Motor neuron (in vitro differentiated cells): ENCODE data around the gene RALGAPA2. TPM values are rescaled to one million over a fixed set of nuclear protein-coding genes. Genes with fewer than 3 reads are reported as not detected.

Experiments
- ATAC-seq, 8 experiments: fragments of 200-7000 bp; cut with Tn5 transposase; replicated peaks in 6 of 8; 2 replicates each; pipeline ENCODE4 v1.8.0; 2021; ENCODE audit warnings: mild to moderate bottlenecking in 8 of 8, moderate library complexity in 8 of 8
- H3K27ac ChIP-seq, 2 donors: fragments of 250-450 bp; sonication (Bioruptor Pico); 2 replicates each; pipeline ENCODE4 v1.9.0; 2021; ENCODE audit warnings: antibody characterized with exemption in 2 of 2, mild to moderate bottlenecking in 2 of 2, moderate library complexity in 1 of 2
- H3K4me1 ChIP-seq, 2 donors: fragments of 250-450 bp; sonication (Bioruptor Pico); replicated peaks in 1 of 2; 2 replicates each; pipeline ENCODE4 v1.6.1; 2021; ENCODE audit warnings: antibody characterized with exemption in 2 of 2, mild to moderate bottlenecking in 2 of 2, moderate library complexity in 1 of 2
- H3K4me3 ChIP-seq, 5 donors: fragments of 250-450 bp; sonication (Bioruptor Pico); 2 replicates each; pipeline ENCODE4 v1.9.0; 2021; ENCODE audit warnings: antibody characterized with exemption in 5 of 5, mild to moderate bottlenecking in 5 of 5, moderate library complexity in 4 of 5
- WGBS, 10 experiments: fragments of 450-650 bp; shearing (Covaris generic); methylation state at CpG; one replicate each; pipeline ENCODE4 v1.0.0; 2022; 5-methylcytosine and 5-hydroxymethylcytosine counted together
- in situ Hi-C, 9 experiments: fragments of 400-800 bp; cut with MboI; loops; one replicate each; pipeline ENCODE4 v1.15.0; 2021; ENCODE audit warnings: low sequenced_read_pairs in 9 of 9, low pct_unique_long_range_greater_than_20kb in 2 of 9; ENCODE audit not compliant: unreplicated experiment in 9 of 9
- total RNA-seq, 8 experiments: library from RNA; unstranded; fragments of 300-600 nt; gene quantifications; 2 replicates each; pipeline versions ENCODE4 v1.2.3 to v1.2.4, GENCODE V29; 2022

Gene RALGAPA2
- total RNA-seq, 8 experiments from 2014 or later = 10.7 to 67.4 (median 20.2) TPM

DNA sequence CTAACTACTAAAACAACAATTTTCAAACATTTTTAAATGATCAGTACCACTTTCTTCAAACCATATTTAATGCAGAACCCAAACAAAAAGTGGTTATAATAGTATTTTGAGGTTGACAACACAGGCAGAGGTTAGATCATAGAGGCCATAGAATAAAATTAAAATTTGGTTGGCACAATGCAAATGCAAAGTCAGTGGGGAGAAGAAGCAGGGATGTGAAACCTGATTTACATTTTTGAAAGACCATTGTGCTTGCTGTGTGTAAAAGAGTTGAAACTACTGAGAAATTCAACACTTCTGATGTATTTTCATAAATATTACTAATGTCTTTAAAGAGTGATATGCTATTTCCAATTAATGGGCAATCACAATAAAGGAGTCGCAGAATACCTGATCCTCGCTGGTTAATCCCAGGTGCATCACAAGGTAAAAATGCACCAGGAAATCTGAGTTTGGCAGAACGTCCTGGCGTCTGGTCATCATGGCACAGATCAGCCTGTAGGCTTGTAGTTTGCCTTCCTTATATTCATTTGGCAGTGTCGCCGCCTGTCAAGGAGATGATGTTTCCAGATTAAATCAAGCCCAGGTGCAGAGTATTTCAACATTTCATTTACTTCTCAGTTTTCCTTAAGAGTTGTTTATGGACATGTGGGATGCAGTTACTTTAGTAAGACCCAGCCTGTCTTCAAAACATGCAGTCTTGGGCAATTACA is 141.2 kb downstream of the RALGAPA2 start:
- H3K27ac ChIP-seq = no peak overlapping the region
- no peaks in the 10 kb centered on the region for H3K4me1 ChIP-seq
- H3K4me3 ChIP-seq = no peak overlapping the region
- WGBS, 10 experiments = 80 to 97% (median 90%) methylated on average over 4 to 6 of the region's 6 CpGs; no CpG with 5 or more reads in 1 of the 10 experiments
- in situ Hi-C loops = loop anchor here in 6 of 9 experiments (25.0 kb wide), 2 partner anchors 209 to 484 kb away; partner anchors contain the start of gene INSM1 (in 6 of the 6)
- no peak for ATAC-seq

DNA sequence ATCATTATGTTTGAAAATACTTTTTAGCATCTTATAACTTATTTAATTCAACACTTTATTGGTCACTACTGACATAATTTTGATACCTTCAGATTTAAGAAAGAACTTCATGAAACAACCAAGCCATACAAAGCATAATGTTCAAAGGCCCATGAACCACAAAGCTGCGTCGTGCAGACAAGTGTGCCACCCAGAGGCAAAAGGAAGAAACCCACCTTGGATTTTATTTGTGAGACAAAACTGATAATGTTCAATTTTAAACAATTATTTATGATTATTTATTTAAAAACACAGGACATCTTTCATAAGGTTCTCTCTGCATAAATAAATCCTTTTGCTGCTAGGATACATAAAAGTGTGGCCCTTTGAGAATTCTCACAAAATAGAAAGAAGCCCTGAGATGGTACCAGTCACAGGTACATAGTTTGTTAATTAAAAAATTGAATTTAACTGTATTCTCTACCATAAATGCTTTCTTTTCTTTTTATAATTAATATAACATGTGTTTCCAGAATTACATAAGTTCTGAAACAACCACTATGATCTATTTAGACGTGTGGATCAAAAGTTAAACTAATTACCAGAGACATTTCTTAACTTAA is 143.7 kb downstream of the RALGAPA2 start:
- 4 to 56% (median 21%) methylated on average over 1 to 3 of the region's 3 CpGs; no CpG with 5 or more reads in 1 of the 10 experiments for WGBS, 10 experiments
- no peaks in the 10 kb centered on the region for H3K4me1 ChIP-seq
- ATAC-seq = peak in 2 of 8 experiments; percentile 35 to 45
- in situ Hi-C loops = loop anchor here in 6 of 9 experiments (25.0 kb wide), 2 partner anchors 206 to 481 kb away; partner anchors contain the start of gene INSM1 (in 6 of the 6)
- H3K4me3 ChIP-seq = no peak overlapping the region
- H3K27ac ChIP-seq = no peak overlapping the region

DNA sequence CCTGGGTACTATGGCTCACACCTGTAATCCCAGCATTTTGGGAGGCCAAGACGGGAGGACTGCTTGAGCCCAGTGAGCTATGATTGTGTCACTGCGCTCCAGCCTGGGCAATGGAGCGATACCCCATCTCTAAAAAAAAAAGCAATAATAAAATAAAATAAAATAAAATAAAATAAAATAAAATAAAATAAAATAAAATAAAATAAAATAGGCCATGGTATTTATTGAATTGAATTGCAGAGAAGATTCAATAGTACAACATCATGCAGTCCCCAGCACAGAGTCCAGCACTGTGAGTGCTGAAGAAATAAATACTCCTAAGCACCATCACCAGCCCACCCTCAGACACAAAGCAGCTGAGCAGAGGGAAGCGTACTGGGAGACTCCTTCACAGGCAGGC is 144.7 kb downstream of the RALGAPA2 start:
- in situ Hi-C loops = loop anchor here in 6 of 9 experiments (25.0 kb wide), 2 partner anchors 205 to 480 kb away; partner anchors contain the start of gene INSM1 (in 6 of the 6)
- Histone ChIP-seq H3K4me1 (no peaks in the 10 kb centered on the region), H3K4me3 (no peak overlapping the region), H3K27ac (no peak overlapping the region)
- no peak for ATAC-seq
- WGBS, 10 experiments = 93 to 100% (median 100%) methylated on average over 1 to 4 of the region's 4 CpGs; no CpG with 5 or more reads in 1 of the 10 experiments

DNA sequence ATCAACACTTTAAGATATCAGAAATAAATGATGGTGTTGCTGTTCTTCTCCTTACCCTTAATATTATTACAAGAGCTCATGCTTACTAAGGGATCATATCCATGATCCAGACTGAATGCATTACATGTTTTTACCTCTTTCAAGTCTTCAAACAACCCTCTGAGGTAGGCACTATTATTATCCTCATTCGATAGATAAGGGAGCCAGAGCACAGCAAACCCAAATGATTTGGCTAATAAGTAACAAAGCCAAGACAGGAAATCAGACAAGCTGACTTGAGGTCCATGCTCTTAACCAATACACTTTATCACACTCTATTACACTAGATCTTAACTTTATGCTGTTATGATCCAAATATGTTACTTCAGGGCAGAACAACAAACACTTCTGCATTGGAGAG is 145.9 kb downstream of the RALGAPA2 start:
- WGBS, 10 experiments = 40 to 83% (median 71%) methylated on average over 1 of the region's 1 CpG; no CpG with 5 or more reads in 3 of the 10 experiments
- no peak for ATAC-seq
- in situ Hi-C loops = loop anchor here in 6 of 9 experiments (25.0 kb wide), 2 partner anchors 204 to 479 kb away; partner anchors contain the start of gene INSM1 (in 6 of the 6)
- no peak overlapping the region for H3K27ac ChIP-seq
- no peak overlapping the region for H3K4me3 ChIP-seq
- no peaks in the 10 kb centered on the region for H3K4me1 ChIP-seq

DNA sequence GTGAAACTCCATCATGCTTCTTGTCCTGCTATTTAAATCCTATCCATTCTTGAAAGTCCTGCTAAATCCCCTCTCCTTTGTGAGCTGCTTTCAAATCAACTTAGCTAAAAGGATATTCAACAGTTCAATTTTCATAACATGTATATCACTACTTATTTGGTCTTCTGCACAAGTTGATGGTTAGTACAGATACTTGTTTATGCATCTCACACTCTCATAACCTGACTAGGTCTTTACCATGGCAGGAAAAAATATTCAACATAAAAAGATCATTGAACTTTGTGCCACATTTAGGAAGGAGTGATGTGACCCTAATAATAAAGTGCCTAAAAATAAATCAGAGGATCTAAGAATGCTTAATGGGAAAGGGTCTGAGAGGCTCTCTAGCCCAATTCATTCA is 148.2 kb downstream of the RALGAPA2 start:
- ATAC-seq = no peak
- in situ Hi-C loops = loop anchor here in 6 of 9 experiments (25.0 kb wide), 2 partner anchors 202 to 477 kb away; partner anchors contain the start of gene INSM1 (in 6 of the 6)
- no peaks in the 10 kb centered on the region for H3K4me1 ChIP-seq

DNA sequence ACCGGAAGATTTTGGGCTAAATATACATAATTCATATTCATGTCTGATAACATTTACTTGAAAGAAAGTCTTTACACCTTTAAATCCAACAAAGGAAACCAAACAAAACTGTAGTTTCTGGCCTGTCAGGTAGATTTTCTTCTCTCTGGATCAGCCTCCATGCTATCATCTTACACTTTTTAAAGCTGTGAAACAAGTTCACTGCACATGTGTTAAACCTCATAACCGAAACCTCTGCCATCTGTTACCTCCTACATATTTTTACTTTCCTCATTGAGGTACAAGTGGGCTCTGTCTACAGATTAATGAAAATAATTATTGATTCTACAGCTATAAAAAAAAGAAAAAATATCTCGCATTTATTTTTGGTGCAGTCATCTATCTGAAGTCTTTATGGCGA is 149.9 kb downstream of the RALGAPA2 start:
- ATAC-seq = no peak
- in situ Hi-C loops = loop anchor here in 6 of 9 experiments (25.0 kb wide), 2 partner anchors 200 to 475 kb away; partner anchors contain the start of gene INSM1 (in 6 of the 6)
- no peak overlapping the region for H3K27ac ChIP-seq
- no peaks in the 10 kb centered on the region for H3K4me1 ChIP-seq
- WGBS, 10 experiments = 80 to 100% (median 93%) methylated on average over 1 to 4 of the region's 4 CpGs
- H3K4me3 ChIP-seq = no peak overlapping the region

More for the DNA sequence above, 148.2 kb downstream of the RALGAPA2 start:
- Histone ChIP-seq H3K27ac (no peak overlapping the region), H3K4me3 (no peak overlapping the region)

DNA sequence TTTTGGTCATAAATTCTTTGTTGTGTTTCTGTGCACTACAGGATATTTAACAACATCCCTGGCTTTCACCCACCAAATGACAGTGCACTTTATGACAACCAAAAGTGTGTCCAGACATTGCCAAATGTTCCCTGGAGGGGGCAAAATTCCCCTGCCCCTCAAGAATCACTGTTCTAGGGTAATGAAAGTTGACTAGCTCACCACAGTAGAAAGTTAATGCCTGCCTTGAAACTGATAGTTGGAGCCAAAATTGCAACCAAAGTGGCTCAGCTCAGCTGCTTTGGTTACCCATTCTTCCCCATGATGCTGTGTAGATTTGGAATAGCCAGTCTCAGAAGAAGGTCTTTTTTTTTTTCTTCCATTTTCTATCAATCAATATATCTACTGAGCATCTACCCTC is 150.6 kb downstream of the RALGAPA2 start:
- in situ Hi-C loops = loop anchor here in 6 of 9 experiments (25.0 kb wide), 2 partner anchors 200 to 475 kb away; partner anchors contain the start of gene INSM1 (in 6 of the 6)
- ATAC-seq = no peak

DNA sequence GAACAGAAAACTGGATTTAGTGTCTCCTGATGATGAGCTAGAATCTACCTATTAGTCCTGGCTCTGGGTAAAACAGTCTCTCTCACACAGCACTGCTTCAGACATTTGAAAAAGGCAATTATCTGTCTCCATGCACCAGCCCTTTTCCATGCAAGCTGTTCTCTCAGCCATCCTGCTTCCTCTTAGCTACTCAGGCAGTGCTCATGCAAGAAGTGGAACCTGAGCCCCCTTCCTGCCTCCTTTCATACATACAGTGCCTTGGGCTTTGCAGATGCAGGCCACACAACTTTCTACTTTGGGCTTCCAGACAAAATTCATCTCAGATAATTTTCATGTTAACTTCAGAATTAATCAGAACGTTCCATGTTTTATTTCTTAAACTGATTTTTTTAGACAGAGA is 151.3 kb downstream of the RALGAPA2 start:
- no peak overlapping the region for H3K27ac ChIP-seq
- no peak overlapping the region for H3K4me3 ChIP-seq
- ATAC-seq = peak in 1 of 8 experiments; percentile 24
- WGBS, 10 experiments = 22 to 93% (median 83%) methylated on average over 1 of the region's 1 CpG
- in situ Hi-C loops = loop anchor here in 6 of 9 experiments (25.0 kb wide), 2 partner anchors 199 to 474 kb away; partner anchors contain the start of gene INSM1 (in 6 of the 6)
- H3K4me1 ChIP-seq = no peaks in the 10 kb centered on the region

More for the DNA sequence above, 150.6 kb downstream of the RALGAPA2 start:
- Histone ChIP-seq H3K4me3 (no peak overlapping the region), H3K27ac (no peak overlapping the region), H3K4me1 (no peaks in the 10 kb centered on the region)

DNA sequence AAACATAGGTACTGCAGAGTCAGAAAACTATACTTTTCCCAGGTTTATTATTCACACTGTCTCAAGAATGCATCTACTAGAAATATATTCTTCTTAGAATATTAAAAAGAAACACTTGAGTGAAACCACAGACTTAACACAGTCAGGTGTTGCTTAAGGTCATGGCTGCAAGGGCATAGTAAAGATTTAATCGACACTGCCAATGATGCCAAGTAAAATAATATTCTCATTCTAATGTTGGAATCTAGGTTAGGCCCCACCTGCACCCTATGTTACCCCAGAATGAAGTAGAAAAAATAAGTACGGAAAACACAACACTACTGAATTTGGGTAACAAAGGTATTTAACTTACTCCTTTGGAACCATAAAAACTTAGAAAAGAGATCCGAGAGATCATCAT is 155.0 kb downstream of the RALGAPA2 start:
- no peak for ATAC-seq
- WGBS, 10 experiments = 60 to 100% (median 100%) methylated on average over 2 to 3 of the region's 3 CpGs; no CpG with 5 or more reads in 1 of the 10 experiments
- no peak overlapping the region for H3K27ac ChIP-seq

DNA sequence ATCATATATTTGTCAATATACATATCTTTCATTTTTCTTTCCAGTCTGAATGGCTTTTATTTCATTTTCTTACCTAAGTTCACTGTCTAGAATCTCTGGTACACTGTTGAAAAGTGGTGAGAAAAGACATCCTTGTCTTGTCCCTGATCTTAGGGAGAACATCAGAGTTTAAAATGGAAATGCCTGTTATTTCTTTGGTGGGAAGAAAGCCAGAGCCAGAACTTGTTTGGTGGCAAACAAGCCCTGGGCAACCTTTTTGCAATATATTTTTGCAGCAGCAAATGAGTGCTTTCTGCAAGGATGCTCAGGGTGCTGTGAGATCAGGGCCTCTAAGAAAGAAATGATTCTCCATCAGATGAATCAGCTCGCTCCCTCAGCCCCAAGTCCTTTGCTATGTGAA is 156.6 kb downstream of the RALGAPA2 start:
- H3K4me3 ChIP-seq = no peak overlapping the region
- WGBS, 10 experiments = 60 to 100% (median 92%) methylated on average over 1 of the region's 1 CpG; no CpG with 5 or more reads in 2 of the 10 experiments
- no peak overlapping the region for H3K27ac ChIP-seq
- in situ Hi-C loops = loop anchor here in 6 of 9 experiments (25.0 kb wide), 2 partner anchors 194 to 469 kb away; partner anchors contain the start of gene INSM1 (in 6 of the 6)
- no peak for ATAC-seq
- H3K4me1 ChIP-seq = peaks cover 0 to 13% of the 10 kb centered on the region in 2 donors

More for the DNA sequence above, 155.0 kb downstream of the RALGAPA2 start:
- no peak overlapping the region for H3K4me3 ChIP-seq
- in situ Hi-C loops = loop anchor here in 6 of 9 experiments (25.0 kb wide), 2 partner anchors 195 to 470 kb away; partner anchors contain the start of gene INSM1 (in 6 of the 6)
- peaks cover 0 to 2% of the 10 kb centered on the region in 2 donors for H3K4me1 ChIP-seq

DNA sequence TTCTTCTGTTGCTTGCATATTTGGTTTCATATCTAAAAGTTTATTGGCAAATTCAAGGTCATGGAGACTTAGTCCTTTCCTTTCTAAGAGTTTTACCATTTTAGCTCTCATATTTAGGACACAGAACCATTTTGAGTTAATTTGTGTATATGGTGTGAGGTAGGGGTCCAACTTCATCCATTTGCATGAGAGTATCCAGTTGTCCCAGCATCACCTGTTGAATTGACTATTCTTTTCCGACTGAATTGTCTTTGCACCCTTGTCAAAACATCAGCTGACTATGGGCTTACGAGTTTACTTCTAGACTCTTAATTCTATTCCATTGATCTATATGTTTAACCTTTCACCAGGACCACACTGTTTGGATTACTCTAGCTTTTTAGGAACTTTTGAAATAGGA is 157.5 kb downstream of the RALGAPA2 start:
- H3K4me1 ChIP-seq = peaks cover 0 to 13% of the 10 kb centered on the region in 2 donors
- WGBS, 10 experiments = 44 to 100% (median 76%) methylated on average over 1 to 2 of the region's 2 CpGs
- H3K27ac ChIP-seq = no peak overlapping the region
- in situ Hi-C loops = loop anchor here in 6 of 9 experiments (25.0 kb wide), 2 partner anchors 193 to 468 kb away; partner anchors contain the start of gene INSM1 (in 6 of the 6)
- ATAC-seq = no peak
- no peak overlapping the region for H3K4me3 ChIP-seq

DNA sequence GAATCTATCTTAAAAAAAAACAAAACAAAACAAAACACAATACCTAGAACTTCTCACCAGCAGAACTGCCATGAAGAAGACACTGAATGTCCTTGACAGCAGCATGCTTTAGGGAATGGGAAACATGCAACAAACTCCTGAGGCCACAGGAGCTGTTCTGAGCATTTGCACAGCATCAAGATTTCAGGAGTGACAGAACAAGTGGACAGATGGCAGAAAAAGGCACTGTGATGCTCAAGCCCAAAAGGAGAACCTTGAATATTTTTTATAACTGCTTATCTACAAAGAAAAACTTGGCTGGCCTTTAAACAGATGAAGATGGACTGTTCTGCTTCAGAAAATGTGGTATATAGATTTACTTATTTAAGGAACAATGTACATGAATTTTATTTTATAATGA is 158.9 kb downstream of the RALGAPA2 start:
- in situ Hi-C loops = loop anchor here in 6 of 9 experiments (25.0 kb wide), 2 partner anchors 191 to 466 kb away; partner anchors contain the start of gene INSM1 (in 6 of the 6)
- peaks cover 0 to 13% of the 10 kb centered on the region in 2 donors for H3K4me1 ChIP-seq
- H3K4me3 ChIP-seq = no peak overlapping the region
- H3K27ac ChIP-seq = no peak overlapping the region
- no peak for ATAC-seq
